ENCODE measurements around the gene NXPE4. TPM values are rescaled to one million over a fixed set of nuclear protein-coding genes. Genes with fewer than 3 reads are reported as not detected.
"Not testable (repeated sequence)": the region's sequence is repeated elsewhere in the genome, so short reads cannot be mapped to it uniquely, and the experiment has no call there.

The NXPE4 gene
- not detected for total RNA-seq

GRCh38 chr11:114595571-114595970 lies at the start of gene NXPE4:
TSS of gene NXPE4 (minus strand) at chr11:114595786. CDS start at chr11:114594759, 1,027 bp downstream.
- no peak for DNase-seq (ENCODE audit: low read depth in 2 of 3, low spot score in 2 of 3)

GRCh38 chr11:114639440-114639839 lies 43.9 kb upstream of the NXPE4 start:
- not testable (repeated sequence) for DNase-seq (ENCODE audit: low read depth in 2 of 3, low spot score in 2 of 3)

- peak in 1 of 3 donors; percentile 23 for DNase-seq (ENCODE audit: low read depth in 2 of 3, low spot score in 2 of 3)
Measured at GRCh38 chr11:114631445-114631965, 35.9 kb upstream of the NXPE4 start.

GRCh38 chr11:114625294-114625693 lies 29.7 kb upstream of the NXPE4 start:
- DNase-seq (ENCODE audit: low read depth in 2 of 3, low spot score in 2 of 3) = no peak

- DNase-seq (ENCODE audit: low read depth in 2 of 3, low spot score in 2 of 3) = no peak
Measured at GRCh38 chr11:114624455-114625207, 29.0 kb upstream of the NXPE4 start.

DNA sequence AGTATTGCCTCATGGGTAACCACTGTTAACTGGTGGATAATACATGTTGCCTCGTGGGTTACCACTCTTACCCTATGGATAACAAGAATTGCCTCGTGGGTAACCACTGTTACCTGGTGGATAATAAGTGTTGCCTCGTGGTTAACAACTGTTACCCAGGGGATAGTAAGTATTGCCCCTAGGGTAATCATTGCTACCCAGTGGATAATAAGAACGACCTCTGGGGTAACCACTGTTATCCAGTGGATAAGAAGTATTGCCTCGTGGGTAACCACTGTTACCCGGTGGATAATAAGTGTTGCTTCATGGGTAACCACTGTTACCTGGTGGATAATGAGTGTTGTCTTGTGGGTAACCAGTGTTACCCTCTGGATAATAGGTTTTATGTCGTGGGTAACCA lies 28.1 kb upstream of the NXPE4 start:
- DNase-seq (ENCODE audit: low read depth in 2 of 3, low spot score in 2 of 3) = no peak

DNA sequence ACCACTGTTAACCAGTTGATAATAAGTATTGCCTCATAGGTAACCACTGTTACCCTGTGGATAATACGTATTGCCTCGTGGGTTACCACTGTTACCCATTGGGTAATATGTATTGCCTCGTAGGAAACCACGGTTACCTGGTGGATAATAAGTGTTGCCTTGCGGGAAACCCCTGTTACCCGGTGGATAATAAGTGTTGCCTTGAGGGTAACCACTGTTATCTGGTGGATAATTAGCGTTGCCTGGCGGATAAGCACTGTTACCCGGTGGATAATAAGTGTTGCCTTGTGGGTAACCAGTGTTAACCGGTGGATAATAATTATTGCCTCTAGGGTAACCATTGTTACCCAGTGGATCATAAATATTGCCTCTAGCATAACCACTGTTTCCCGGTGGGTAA lies 27.3 kb upstream of the NXPE4 start:
- DNase-seq (ENCODE audit: low read depth in 2 of 3, low spot score in 2 of 3) = no peak

DNA sequence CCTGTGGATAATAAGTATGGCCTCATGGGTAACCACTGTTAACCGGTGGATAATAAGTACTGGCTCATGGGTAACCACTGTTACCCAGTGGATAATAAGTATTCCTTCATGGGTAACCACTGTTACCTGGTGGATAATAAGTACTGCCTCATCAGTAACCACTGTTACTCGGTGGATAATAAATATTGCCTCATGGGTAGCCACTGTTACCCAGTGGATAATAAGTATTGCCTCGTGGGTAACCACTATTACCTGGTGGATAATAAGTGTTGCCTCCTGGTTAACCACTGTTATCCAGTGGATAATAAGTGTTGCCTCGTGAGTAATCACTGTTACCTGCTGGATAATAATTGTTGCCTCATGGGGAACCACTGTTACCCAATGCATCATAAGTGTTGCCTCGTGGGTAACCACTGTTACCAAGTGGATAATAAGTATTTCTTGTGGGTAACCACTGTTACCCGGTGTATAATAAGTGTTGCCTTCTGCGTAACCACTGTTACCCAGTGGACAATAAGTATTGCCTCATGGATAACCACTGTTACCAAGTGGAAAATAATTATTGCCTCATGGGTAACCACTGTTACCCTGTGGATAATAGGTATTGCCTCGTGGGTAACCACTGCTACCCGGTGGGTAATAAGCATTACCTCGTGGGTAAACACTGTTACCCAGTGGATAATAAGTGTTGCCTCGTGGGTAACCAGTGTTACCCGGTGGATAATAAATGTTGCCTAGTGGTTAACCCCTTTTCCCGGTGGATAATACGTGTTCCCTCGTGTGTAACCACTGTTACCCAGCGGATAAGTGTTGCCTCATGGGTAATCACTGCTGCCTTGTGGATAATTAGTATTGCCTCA lies 26.6 kb upstream of the NXPE4 start:
- DNase-seq (ENCODE audit: low read depth in 2 of 3, low spot score in 2 of 3) = no peak

DNA sequence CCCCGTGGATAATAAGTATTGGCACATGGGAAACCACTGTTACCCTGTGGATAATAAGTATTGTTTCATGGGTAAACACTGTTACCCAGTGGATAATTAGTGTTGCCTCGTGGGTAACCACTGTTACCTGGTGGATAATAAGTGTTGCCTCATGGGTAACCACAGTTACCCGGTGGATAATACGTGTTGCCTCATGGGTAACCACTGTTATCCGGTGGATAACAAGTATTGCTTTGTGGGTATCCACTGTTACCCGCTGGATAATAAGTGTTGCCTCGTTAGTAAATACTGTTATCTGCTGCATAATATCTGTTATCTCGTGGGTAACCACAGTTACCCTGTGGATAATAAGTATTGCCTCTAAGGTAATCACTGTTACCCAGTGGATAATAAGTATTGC lies 25.5 kb upstream of the NXPE4 start:
- no peak for DNase-seq (ENCODE audit: low read depth in 2 of 3, low spot score in 2 of 3)

DNA sequence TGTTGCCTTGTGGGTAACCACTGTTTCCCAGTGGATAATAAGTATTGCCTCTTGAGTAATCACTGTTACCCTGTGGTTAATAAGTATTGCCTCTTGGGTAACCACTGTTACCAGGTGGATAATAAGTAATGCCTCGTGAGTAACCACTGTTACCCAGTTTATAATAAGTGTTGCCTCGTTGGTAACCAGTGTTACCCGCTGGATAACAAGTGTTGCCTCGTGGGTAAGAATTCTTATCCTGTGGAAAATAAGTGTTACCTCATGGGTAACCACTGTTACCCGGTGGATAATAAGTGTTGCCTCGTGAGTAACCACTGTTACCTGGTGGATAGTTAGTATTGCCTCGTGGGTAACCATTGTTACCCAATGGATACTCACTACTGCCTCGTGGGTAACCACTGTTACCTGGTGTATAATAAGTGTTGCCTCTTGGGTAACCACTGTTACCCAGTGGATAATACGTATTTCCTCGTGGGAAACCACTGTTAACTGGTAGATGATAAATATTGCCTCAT lies 24.1 kb upstream of the NXPE4 start:
- no peak for DNase-seq (ENCODE audit: low read depth in 2 of 3, low spot score in 2 of 3)

DNA sequence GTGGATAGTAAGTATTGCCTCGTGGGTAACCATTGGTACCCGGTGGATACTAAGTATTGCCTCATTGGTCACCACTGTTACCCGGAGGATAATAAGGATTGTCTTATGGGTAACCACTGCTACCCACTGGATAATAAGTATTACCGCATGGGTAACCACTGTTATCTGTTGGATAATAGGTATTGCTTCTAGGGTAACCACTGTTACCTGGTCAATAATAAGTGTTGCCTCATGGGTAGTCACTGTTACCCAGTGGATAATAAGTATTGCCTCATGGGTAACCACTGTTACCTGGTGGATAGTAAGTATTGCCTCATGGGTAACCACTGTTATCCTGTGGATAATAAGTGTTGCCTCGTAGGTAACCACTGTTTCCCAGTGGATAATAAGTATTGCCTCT lies 22.6 kb upstream of the NXPE4 start:
- DNase-seq (ENCODE audit: low read depth in 2 of 3, low spot score in 2 of 3) = no peak

DNA sequence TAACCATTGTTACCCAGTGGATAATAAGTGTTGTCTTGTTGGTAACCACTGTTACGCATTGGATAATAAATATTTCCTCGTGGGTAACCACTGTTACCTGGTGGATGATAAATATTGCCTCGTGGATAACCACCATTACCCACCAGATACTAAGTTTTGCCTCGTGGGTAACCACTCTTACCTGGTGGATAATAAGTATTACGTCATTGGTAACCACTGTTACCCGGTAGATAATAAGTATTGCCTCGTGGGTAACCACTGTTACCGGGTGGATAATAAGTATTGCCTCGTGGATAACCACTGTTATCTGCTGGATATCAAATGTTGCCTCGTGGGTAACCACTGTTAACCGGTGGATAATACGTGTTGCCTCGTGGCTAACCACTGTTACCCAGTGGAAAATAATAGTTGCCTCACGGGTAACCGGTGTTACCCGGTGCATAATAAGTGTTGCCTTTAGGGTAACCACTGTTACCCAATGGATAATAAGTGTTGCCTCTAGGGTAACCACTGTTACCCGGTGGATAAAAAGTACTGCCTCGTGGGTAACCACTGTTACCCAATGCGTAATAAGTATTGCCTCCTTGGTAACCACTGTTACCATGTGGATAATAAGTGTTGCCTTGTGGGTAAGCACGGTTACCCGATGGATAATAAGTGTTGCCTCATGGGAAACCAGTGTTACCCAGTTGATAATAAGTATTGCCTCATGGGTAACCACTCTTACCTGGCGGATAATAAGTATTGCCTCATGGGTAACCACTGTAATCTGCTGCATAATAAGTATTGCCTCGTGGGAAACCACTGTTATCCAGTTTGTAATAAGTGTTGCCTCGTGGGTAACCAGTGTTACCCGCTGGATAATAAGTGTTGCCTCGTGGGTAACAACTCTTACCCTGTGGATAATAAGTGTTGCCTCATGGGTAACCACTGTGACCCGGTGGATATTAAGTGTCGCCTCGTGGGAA lies 21.9 kb upstream of the NXPE4 start:
- DNase-seq (ENCODE audit: low read depth in 2 of 3, low spot score in 2 of 3) = no peak

- DNase-seq (ENCODE audit: low read depth in 2 of 3, low spot score in 2 of 3) = no peak
Measured at GRCh38 chr11:114616516-114616915, 20.9 kb upstream of the NXPE4 start.

GRCh38 chr11:114615448-114616361 lies 20.1 kb upstream of the NXPE4 start:
- no peak for DNase-seq (ENCODE audit: low read depth in 2 of 3, low spot score in 2 of 3)

GRCh38 chr11:114614127-114614720 lies 18.6 kb upstream of the NXPE4 start:
- DNase-seq (ENCODE audit: low read depth in 2 of 3, low spot score in 2 of 3) = no peak

DNA sequence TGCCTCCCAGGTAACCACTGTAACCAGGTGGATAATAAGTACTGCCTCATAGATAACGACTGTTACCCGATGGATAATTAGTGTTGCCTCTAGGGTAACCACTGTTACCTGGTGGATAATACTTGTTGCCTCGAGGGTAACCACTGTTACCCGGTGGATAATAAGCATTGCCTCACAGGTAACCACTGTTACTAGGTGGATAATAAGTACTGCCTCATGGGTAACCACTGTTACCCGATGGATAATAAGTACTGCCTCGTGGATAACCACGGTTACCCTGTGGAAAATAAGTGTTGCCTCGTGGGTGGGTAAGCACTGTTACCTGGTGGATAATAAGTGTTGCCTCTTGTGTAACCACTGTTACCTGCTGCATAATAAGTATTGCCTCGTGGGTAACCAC lies 17.5 kb upstream of the NXPE4 start:
- not testable (repeated sequence) for DNase-seq (ENCODE audit: low read depth in 2 of 3, low spot score in 2 of 3)

DNA sequence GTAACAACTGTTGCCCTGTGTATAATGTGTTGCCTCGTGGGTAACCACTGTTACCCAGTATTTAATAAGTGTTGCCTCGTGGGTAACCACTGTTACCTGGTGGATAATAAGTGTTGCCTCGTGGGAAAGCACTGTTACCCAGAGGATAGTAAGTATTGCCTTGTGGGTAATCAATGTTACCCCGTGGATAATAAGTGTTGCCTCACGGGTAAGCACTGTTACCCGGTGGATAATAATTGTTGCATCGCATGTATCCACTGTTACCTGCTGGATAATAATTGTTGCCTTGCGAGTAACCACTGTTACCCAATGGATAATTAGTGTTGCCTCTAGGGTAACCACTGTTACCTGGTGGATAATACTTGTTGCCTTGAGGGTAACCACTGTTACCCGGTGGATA lies 17.1 kb upstream of the NXPE4 start:
- no peak for DNase-seq (ENCODE audit: low read depth in 2 of 3, low spot score in 2 of 3)

- not testable (repeated sequence) for DNase-seq (ENCODE audit: low read depth in 2 of 3, low spot score in 2 of 3)
Measured at GRCh38 chr11:114612199-114612598, 16.6 kb upstream of the NXPE4 start.
